ENCODE measurements around the gene RHBDD1. TPM values are rescaled to one million over a fixed set of nuclear protein-coding genes. Genes with fewer than 3 reads are reported as not detected.

Gene RHBDD1
- total RNA-seq, 4 donors from 2014 or later: 12.1 to 21.6 (median 19.3) TPM

- peak; percentile 97 for ATAC-seq (ENCODE audit: low FRiP score)
- no peak for TF ChIP-seq CTCF (IDR thresholded peaks at IDR 0.05)
- DNase-seq (ENCODE audit: low spot score): peak; percentile 64
These were observed 44.3 kb upstream of the RHBDD1 start for GRCh38 chr2:226791487-226792081.

- no peak for ATAC-seq (ENCODE audit: low FRiP score)
- DNase-seq (ENCODE audit: low spot score): no peak
- no peak for TF ChIP-seq CTCF (IDR thresholded peaks at IDR 0.05)
These were observed 43.5 kb upstream of the RHBDD1 start for GRCh38 chr2:226792155-226792881.

- ATAC-seq (ENCODE audit: low FRiP score) (no peak), DNase-seq (ENCODE audit: low spot score) (no peak)
- no peak for TF ChIP-seq CTCF (IDR thresholded peaks at IDR 0.05)
These were observed 42.2 kb upstream of the RHBDD1 start for GRCh38 chr2:226793646-226794045.

- DNase-seq (ENCODE audit: low spot score) (no peak), ATAC-seq (ENCODE audit: low FRiP score) (no peak)
- TF ChIP-seq CTCF (IDR thresholded peaks at IDR 0.05): no peak
These were observed 41.6 kb upstream of the RHBDD1 start for GRCh38 chr2:226794196-226794661.

GRCh38 chr2:226794751-226795171 lies 41.1 kb upstream of the RHBDD1 start:
- TF ChIP-seq CTCF (IDR thresholded peaks at IDR 0.05): no peak
- ATAC-seq (ENCODE audit: low FRiP score): no peak
- no peak for DNase-seq (ENCODE audit: low spot score)

- ATAC-seq (ENCODE audit: low FRiP score): no peak
- TF ChIP-seq CTCF (IDR thresholded peaks at IDR 0.05): no peak
- DNase-seq (ENCODE audit: low spot score): no peak
These were observed 40.4 kb upstream of the RHBDD1 start for GRCh38 chr2:226795281-226796011.

All from omental fat pad (tissue), 4 donors.